ENCODE measurements around the gene CREB1.
"Not testable (repeated sequence)": the region's sequence is repeated elsewhere in the genome, so short reads cannot be mapped to it uniquely, and the experiment has no call there.

CREB1 gene

GRCh38 chr2:207491956-207492355 lies 37.8 kb upstream of the CREB1 start:
- FAIRE-seq (no peak), DNase-seq (ENCODE audit: insufficient read length) (no peak)
- TF ChIP-seq TAF1 (IDR thresholded peaks at IDR 0.05; ENCODE audit: borderline replicate concordance, low read depth, low read length) (no peak), POLR2AphosphoS5 (IDR thresholded peaks at IDR 0.05; ENCODE audit: low read depth, low read length) (no peak), POLR2A (IDR thresholded peaks at IDR 0.05; ENCODE audit: low read depth, low read length) (no peak)

GRCh38 chr2:207492461-207492860 lies 37.3 kb upstream of the CREB1 start:
- no peak for DNase-seq (ENCODE audit: insufficient read length)
- no peak for FAIRE-seq
- TF ChIP-seq TAF1 (IDR thresholded peaks at IDR 0.05; ENCODE audit: borderline replicate concordance, low read depth, low read length): no peak
- no peak for TF ChIP-seq POLR2A (IDR thresholded peaks at IDR 0.05; ENCODE audit: low read depth, low read length)
- no peak for TF ChIP-seq POLR2AphosphoS5 (IDR thresholded peaks at IDR 0.05; ENCODE audit: low read depth, low read length)

GRCh38 chr2:207494137-207494536 lies 35.6 kb upstream of the CREB1 start:
- FAIRE-seq (no peak), DNase-seq (ENCODE audit: insufficient read length) (no peak)
- TF ChIP-seq POLR2A (IDR thresholded peaks at IDR 0.05; ENCODE audit: low read depth, low read length) (no peak), TAF1 (IDR thresholded peaks at IDR 0.05; ENCODE audit: borderline replicate concordance, low read depth, low read length) (no peak), POLR2AphosphoS5 (IDR thresholded peaks at IDR 0.05; ENCODE audit: low read depth, low read length) (no peak)

GRCh38 chr2:207496936-207497335 lies 32.8 kb upstream of the CREB1 start:
- FAIRE-seq; DNase-seq (ENCODE audit: insufficient read length): not testable (repeated sequence)

GRCh38 chr2:207497596-207497995 lies 32.2 kb upstream of the CREB1 start:
- no peak for FAIRE-seq

GRCh38 chr2:207498427-207498826 lies 31.3 kb upstream of the CREB1 start:
- TF ChIP-seq POLR2A (IDR thresholded peaks at IDR 0.05; ENCODE audit: low read depth, low read length) (no peak), TAF1 (IDR thresholded peaks at IDR 0.05; ENCODE audit: borderline replicate concordance, low read depth, low read length) (no peak), POLR2AphosphoS5 (IDR thresholded peaks at IDR 0.05; ENCODE audit: low read depth, low read length) (no peak)
- FAIRE-seq (no peak), DNase-seq (ENCODE audit: insufficient read length) (no peak)

More at GRCh38 chr2:207497596-207497995, 32.2 kb upstream of the CREB1 start:
- TF ChIP-seq POLR2AphosphoS5 (IDR thresholded peaks at IDR 0.05; ENCODE audit: low read depth, low read length): no peak
- TF ChIP-seq TAF1 (IDR thresholded peaks at IDR 0.05; ENCODE audit: borderline replicate concordance, low read depth, low read length): no peak
- no peak for TF ChIP-seq POLR2A (IDR thresholded peaks at IDR 0.05; ENCODE audit: low read depth, low read length)
- DNase-seq (ENCODE audit: insufficient read length): no peak

GRCh38 chr2:207499114-207499513 lies 30.6 kb upstream of the CREB1 start:
- DNase-seq (ENCODE audit: insufficient read length): no peak
- no peak for TF ChIP-seq POLR2AphosphoS5 (IDR thresholded peaks at IDR 0.05; ENCODE audit: low read depth, low read length)
- TF ChIP-seq TAF1 (IDR thresholded peaks at IDR 0.05; ENCODE audit: borderline replicate concordance, low read depth, low read length): no peak
- no peak for TF ChIP-seq POLR2A (IDR thresholded peaks at IDR 0.05; ENCODE audit: low read depth, low read length)
- no peak for FAIRE-seq

GRCh38 chr2:207501802-207502576 lies 27.8 kb upstream of the CREB1 start:
- TF ChIP-seq TAF1 (IDR thresholded peaks at IDR 0.05; ENCODE audit: borderline replicate concordance, low read depth, low read length) (no peak), POLR2A (IDR thresholded peaks at IDR 0.05; ENCODE audit: low read depth, low read length) (no peak), POLR2AphosphoS5 (IDR thresholded peaks at IDR 0.05; ENCODE audit: low read depth, low read length) (no peak)
- DNase-seq (ENCODE audit: insufficient read length): no peak
- FAIRE-seq: no peak

- no peak for TF ChIP-seq TAF1 (IDR thresholded peaks at IDR 0.05; ENCODE audit: borderline replicate concordance, low read depth, low read length)
- no peak for TF ChIP-seq POLR2A (IDR thresholded peaks at IDR 0.05; ENCODE audit: low read depth, low read length)
- no peak for TF ChIP-seq POLR2AphosphoS5 (IDR thresholded peaks at IDR 0.05; ENCODE audit: low read depth, low read length)
- DNase-seq (ENCODE audit: insufficient read length): no peak
- FAIRE-seq: peak; percentile 44
Observed at GRCh38 chr2:207502577-207503198, 27.1 kb upstream of the CREB1 start.

GRCh38 chr2:207503234-207503633 lies 26.5 kb upstream of the CREB1 start:
- peak; percentile 44 for FAIRE-seq
- TF ChIP-seq POLR2AphosphoS5 (IDR thresholded peaks at IDR 0.05; ENCODE audit: low read depth, low read length): no peak
- TF ChIP-seq TAF1 (IDR thresholded peaks at IDR 0.05; ENCODE audit: borderline replicate concordance, low read depth, low read length): no peak
- no peak for TF ChIP-seq POLR2A (IDR thresholded peaks at IDR 0.05; ENCODE audit: low read depth, low read length)
- peak; percentile 14 for DNase-seq (ENCODE audit: insufficient read length)

GRCh38 chr2:207504513-207505170 lies 25.1 kb upstream of the CREB1 start:
- no peak for DNase-seq (ENCODE audit: insufficient read length)
- TF ChIP-seq POLR2AphosphoS5 (IDR thresholded peaks at IDR 0.05; ENCODE audit: low read depth, low read length) (no peak), TAF1 (IDR thresholded peaks at IDR 0.05; ENCODE audit: borderline replicate concordance, low read depth, low read length) (no peak), POLR2A (IDR thresholded peaks at IDR 0.05; ENCODE audit: low read depth, low read length) (no peak)
- no peak for FAIRE-seq

- DNase-seq (ENCODE audit: insufficient read length) (no peak), FAIRE-seq (no peak)
- no peak for TF ChIP-seq POLR2A (IDR thresholded peaks at IDR 0.05; ENCODE audit: low read depth, low read length)
- no peak for TF ChIP-seq POLR2AphosphoS5 (IDR thresholded peaks at IDR 0.05; ENCODE audit: low read depth, low read length)
- no peak for TF ChIP-seq TAF1 (IDR thresholded peaks at IDR 0.05; ENCODE audit: borderline replicate concordance, low read depth, low read length)
Observed at GRCh38 chr2:207505171-207505570, 24.6 kb upstream of the CREB1 start.
